SU-DHL-6 (cell line): ENCODE results near the gene EFNA1.

ENCODE experiments used
- EZH2phosphoT487 ChIP-seq: fragments of 200-600 bp; sonication (generic), shearing (Covaris generic); conservative IDR thresholded peaks from 2 replicates; pipeline ENCODE4 v1.6.1; 2018; ENCODE audit warnings: mild to moderate bottlenecking, antibody characterized with exemption, low read length, moderate library complexity, mixed read lengths
- TF ChIP-seq, protein P1 (sequence below): fragments of 200-600 bp; sonication (generic); IDR thresholded peaks from one replicate; pipeline ENCODE4 v1.5.1; 2017; ENCODE audit warnings: antibody characterized with exemption, mild to moderate bottlenecking, low read length, moderate library complexity; ENCODE audit not compliant: insufficient read depth, poor library complexity, severe bottlenecking

DNA sequence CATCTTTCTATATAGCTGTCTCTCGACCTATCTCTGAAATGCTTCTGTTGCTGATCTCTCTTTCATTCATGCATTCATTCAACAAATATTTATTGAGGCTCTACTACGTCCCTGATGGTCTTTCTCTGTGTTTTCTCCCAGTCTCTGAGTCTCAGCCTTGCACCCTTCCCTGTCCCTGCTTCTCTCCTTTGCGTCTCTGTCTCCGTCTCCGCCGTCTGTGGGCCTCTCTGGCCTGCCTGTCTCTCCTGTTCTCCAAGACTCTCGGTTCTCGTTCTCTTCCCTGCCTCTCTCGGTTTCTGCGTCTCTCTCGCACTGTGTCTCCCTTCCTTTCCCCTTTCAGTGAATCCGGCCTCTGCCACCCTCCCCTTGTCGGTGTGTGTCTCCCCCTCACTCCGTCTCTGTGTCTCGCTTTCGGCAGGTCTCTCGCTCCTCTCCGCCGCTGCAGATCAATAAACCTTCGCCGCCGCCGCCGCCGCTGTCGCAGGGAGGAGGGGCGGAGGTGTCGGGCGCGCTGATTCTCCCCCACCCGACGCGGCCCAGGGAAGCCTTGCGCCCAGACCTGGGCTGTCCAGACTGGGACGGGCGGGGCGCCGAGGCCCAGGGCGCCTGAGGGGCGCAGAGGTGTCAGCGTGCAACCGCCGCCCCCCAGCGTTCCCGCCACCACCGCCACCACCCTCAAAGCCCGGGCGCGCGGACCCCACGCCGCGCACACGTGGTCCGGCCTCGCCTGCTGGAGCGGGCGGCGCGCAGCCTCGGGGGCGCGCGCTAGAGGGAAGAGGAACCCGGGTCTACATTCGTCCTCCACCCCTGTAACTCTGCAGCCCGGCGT is 46.0 kb upstream of the EFNA1 start:
- TF ChIP-seq, protein P1, sequence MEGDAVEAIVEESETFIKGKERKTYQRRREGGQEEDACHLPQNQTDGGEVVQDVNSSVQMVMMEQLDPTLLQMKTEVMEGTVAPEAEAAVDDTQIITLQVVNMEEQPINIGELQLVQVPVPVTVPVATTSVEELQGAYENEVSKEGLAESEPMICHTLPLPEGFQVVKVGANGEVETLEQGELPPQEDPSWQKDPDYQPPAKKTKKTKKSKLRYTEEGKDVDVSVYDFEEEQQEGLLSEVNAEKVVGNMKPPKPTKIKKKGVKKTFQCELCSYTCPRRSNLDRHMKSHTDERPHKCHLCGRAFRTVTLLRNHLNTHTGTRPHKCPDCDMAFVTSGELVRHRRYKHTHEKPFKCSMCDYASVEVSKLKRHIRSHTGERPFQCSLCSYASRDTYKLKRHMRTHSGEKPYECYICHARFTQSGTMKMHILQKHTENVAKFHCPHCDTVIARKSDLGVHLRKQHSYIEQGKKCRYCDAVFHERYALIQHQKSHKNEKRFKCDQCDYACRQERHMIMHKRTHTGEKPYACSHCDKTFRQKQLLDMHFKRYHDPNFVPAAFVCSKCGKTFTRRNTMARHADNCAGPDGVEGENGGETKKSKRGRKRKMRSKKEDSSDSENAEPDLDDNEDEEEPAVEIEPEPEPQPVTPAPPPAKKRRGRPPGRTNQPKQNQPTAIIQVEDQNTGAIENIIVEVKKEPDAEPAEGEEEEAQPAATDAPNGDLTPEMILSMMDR = no peak
- 0 out of 2 replicates have a peak, but pooled peaks have one; percentile 70 for TF ChIP-seq EZH2phosphoT487
